Muscle layer of colon (tissue), 2 donors: ENCODE results near the gene PRKACG.

Source experiments
- H3K27ac ChIP-seq: one replicate; pipeline ENCODE4 v1.7.0; 2013; ENCODE audit warnings: low read depth, mild to moderate bottlenecking, low read length, moderate library complexity
- H3K27me3 ChIP-seq, 2 donors: one replicate each; pipeline ENCODE4 v1.7.0; 2013; ENCODE audit warnings: low read length in 2 of 2, mild to moderate bottlenecking in 2 of 2; ENCODE audit not compliant: insufficient read depth in 2 of 2, control insufficient read depth in 1 of 2
- H3K36me3 ChIP-seq: one replicate; pipeline ENCODE4 v1.7.0; 2013; ENCODE audit warnings: mild to moderate bottlenecking, low read length; ENCODE audit not compliant: insufficient read depth
- H3K4me1 ChIP-seq: one replicate; pipeline ENCODE4 v1.7.0; 2013; ENCODE audit warnings: mild to moderate bottlenecking, low read length; ENCODE audit not compliant: insufficient read depth
- H3K4me3 ChIP-seq, 2 donors: one replicate each; pipeline ENCODE4 v1.7.0; 2013; ENCODE audit warnings: low read length in 2 of 2, low read depth in 1 of 2, mild to moderate bottlenecking in 1 of 2, moderate library complexity in 1 of 2
- H3K9ac ChIP-seq: one replicate; pipeline ENCODE4 v1.7.0; 2013; ENCODE audit warnings: low read length
- H3K9me3 ChIP-seq: one replicate; pipeline ENCODE4 v1.7.0; 2013; ENCODE audit warnings: mild to moderate bottlenecking, low read length
- donor health status: abdominal sarcoma.
- donor health status: Adenocarcinoma of cecum.

The PRKACG gene

GRCh38 chr9:68966496-68966944 lies 47.4 kb downstream of the PRKACG start:
- Histone ChIP-seq H3K36me3 (no peaks in the 10 kb centered on the region), H3K27ac (no peak overlapping the region), H3K27me3 (no peaks in the 10 kb centered on the region), H3K4me1 (peaks cover 14% of the 10 kb centered on the region), H3K4me3 (no peak overlapping the region), H3K9me3 (no peaks in the 10 kb centered on the region), H3K9ac (no peak overlapping the region)

GRCh38 chr9:68964765-68965164 lies 49.1 kb downstream of the PRKACG start:
- Histone ChIP-seq H3K27me3 (no peaks in the 10 kb centered on the region), H3K9me3 (no peaks in the 10 kb centered on the region), H3K4me1 (peaks cover 14% of the 10 kb centered on the region), H3K27ac (no peak overlapping the region), H3K9ac (no peak overlapping the region), H3K36me3 (no peaks in the 10 kb centered on the region), H3K4me3 (no peak overlapping the region)

- H3K9me3 ChIP-seq: no peaks in the 10 kb centered on the region
- no peaks in the 10 kb centered on the region for H3K36me3 ChIP-seq
- peaks cover 14% of the 10 kb centered on the region for H3K4me1 ChIP-seq
- no peak overlapping the region for H3K9ac ChIP-seq
- peak overlapping the region; percentile 4 for H3K27ac ChIP-seq
- no peak overlapping the region for H3K4me3 ChIP-seq
- H3K27me3 ChIP-seq: no peaks in the 10 kb centered on the region
Measured at GRCh38 chr9:68964102-68964541, 49.8 kb downstream of the PRKACG start.

- peaks cover 14% of the 10 kb centered on the region for H3K4me1 ChIP-seq
- no peaks in the 10 kb centered on the region for H3K9me3 ChIP-seq
- no peak overlapping the region for H3K9ac ChIP-seq
- no peaks in the 10 kb centered on the region for H3K27me3 ChIP-seq
- no peaks in the 10 kb centered on the region for H3K36me3 ChIP-seq
- H3K4me3 ChIP-seq: no peak overlapping the region
- H3K27ac ChIP-seq: peak overlapping the region; percentile 4
Measured at GRCh38 chr9:68963416-68963815, 50.5 kb downstream of the PRKACG start.
